GM12878 (cell line): ENCODE measurements around the gene IFIT3. TPM values are rescaled to one million over a fixed set of nuclear protein-coding genes. Genes with fewer than 3 reads are reported as not detected.

ENCODE experiments used
- ATAC-seq: fragments of 200-7000 bp; cut with Tn5 transposase; 3 replicates; pipeline ENCODE4 v1.9.1; 2020; ENCODE audit warnings: mild to moderate bottlenecking, moderate library complexity
- BruUV-seq: library from RNA; stranded (reverse); fragments of 400-500 nt; replicated peaks from 2 replicates; lab custom pipeline; 2021; lab: Mats Ljungman, UMichigan
- CTCF ChIA-PET: fragments of 300-600 bp; sonication (Branson Sonifier 250); formaldehyde crosslinking; extraction: SDS; loops from one replicate; lab custom pipeline; 2021; ENCODE audit warnings: inconsistent platforms; lab: Yijun Ruan, JAX
- POLR2A ChIA-PET: fragments of 350-600 bp; formaldehyde crosslinking; extraction: SDS; loops from one replicate; lab custom pipeline; 2021; ENCODE audit warnings: inconsistent platforms; lab: Charles Lee
- RAD21 ChIA-PET: fragments of 300-600 bp; sonication (Branson Sonifier 250); formaldehyde crosslinking; loops from one replicate; lab custom pipeline; 2023; ENCODE audit warnings: antibody characterized with exemption; ENCODE audit not compliant: unreplicated experiment; lab: Charles Lee
- SMC1A ChIA-PET: fragments of 300-600 bp; sonication (Branson Sonifier 250); formaldehyde crosslinking; loops from one replicate; lab custom pipeline; 2023; ENCODE audit not compliant: unreplicated experiment, uncharacterized antibody; lab: Charles Lee
- DNase-seq: peaks from one replicate; pipeline ENCODE4 v3.0.0-alpha.2; 2011; ENCODE audit warnings: low read depth, low spot score
- FAIRE-seq: peaks from 3 replicates; lab custom pipeline; 2011; peaks lifted over from hg19 to GRCh38; lab: Jason Lieb, UNC
- H2AFZ ChIP-seq: 2 replicates; pipeline ENCODE4 v1.6.0; 2011; ENCODE audit warnings: low read depth, low read length, control low read depth; ENCODE audit not compliant: control insufficient read depth
- H3K27ac ChIP-seq: 2 replicates; pipeline ENCODE4 v1.5.1; 2011; ENCODE audit warnings: control low read depth; ENCODE audit not compliant: control insufficient read depth, insufficient read depth
- H3K27me3 ChIP-seq, 2 experiments: replicated peaks in 1 of 2; 2 replicates each; pipeline versions ENCODE4 v1.6.0 to v1.6.1; 2011; ENCODE audit warnings: low read length in 1 of 2; ENCODE audit not compliant: control insufficient read depth in 2 of 2, insufficient read depth in 2 of 2
- H3K36me3 ChIP-seq, 2 experiments: 2 replicates each; pipeline ENCODE4 v1.5.1; 2011; ENCODE audit warnings: low read length in 1 of 2; ENCODE audit not compliant: control insufficient read depth in 2 of 2, insufficient read depth in 2 of 2
- H3K4me1 ChIP-seq: 2 replicates; pipeline ENCODE4 v1.6.1; 2011; ENCODE audit warnings: mild to moderate bottlenecking, low read length, moderate library complexity, mixed read lengths; ENCODE audit not compliant: control insufficient read depth, insufficient read depth
- H3K4me2 ChIP-seq: 2 replicates; pipeline ENCODE4 v1.6.0; 2011; ENCODE audit warnings: control low read depth; ENCODE audit not compliant: control insufficient read depth, insufficient read depth
- H3K4me3 ChIP-seq: fragments of 200-600 bp; sonication (generic); 2 replicates; pipeline ENCODE4 v1.5.1; 2016
- H3K79me2 ChIP-seq: 2 replicates; pipeline ENCODE4 v1.6.0; 2011; ENCODE audit warnings: low read length; ENCODE audit not compliant: control insufficient read depth, insufficient read depth
- H3K9ac ChIP-seq: 2 replicates; pipeline ENCODE4 v1.8.0; 2011; ENCODE audit warnings: low read length, control low read depth, mixed read lengths; ENCODE audit not compliant: control insufficient read depth, insufficient read depth
- H3K9me3 ChIP-seq: replicated peaks from 3 replicates; pipeline ENCODE4 v1.5.1; 2011; ENCODE audit warnings: mild to moderate bottlenecking, low read length; ENCODE audit not compliant: control insufficient read depth, insufficient read depth
- H4K20me1 ChIP-seq: 2 replicates; pipeline ENCODE4 v1.6.0; 2011; ENCODE audit not compliant: control insufficient read depth, insufficient read depth
- SMC3 ChIP-seq: IDR thresholded peaks from 2 replicates; pipeline ENCODE4 v1.6.1; 2011; ENCODE audit warnings: low read length, improper control_type of control experiment, borderline replicate concordance
- WGBS: methylation state at CpG from one replicate; pipeline ENCODE4 v1.1.6; 2016; ENCODE audit warnings: low lambda C conversion rate; ENCODE audit not compliant: insufficient replicate concordance, insufficient coverage; ENCODE audit errors: missing lambda C conversion rate; 5-methylcytosine and 5-hydroxymethylcytosine counted together
- in situ Hi-C: fragments of 300-500 bp; cut with MboI; formaldehyde crosslinking; loops from 9 replicates; pipeline ENCODE4 v1.14.3; 2018; ENCODE audit warnings: mixed read lengths
- intact Hi-C: fragments of 100-400 bp; cut with micrococcal nuclease; formaldehyde crosslinking; loops from one replicate; pipeline ENCODE4 v1.14.2; 2022; ENCODE audit not compliant: unreplicated experiment
- polyA plus RNA-seq, 11 experiments: library from polyadenylated mRNA; depleted of rRNA in 4 of 11; unstranded in 6 of 11; stranded (reverse) in 5 of 11; fragments of >200 nt; fragmentation: Nextera tagmentation in 4 of 11; fragmentation: Illumina TruSeq in 1 of 11; extraction: Ambion mirVana in 4 of 11; extraction: Trizol in 1 of 11; gene quantifications; 1 replicate in 1 of 11; 2 replicates in 10 of 11; pipeline versions ENCODE4 v1.2.1 to v1.2.3, GENCODE V29; 2011 to 2016; ENCODE audit warnings: inconsistent platforms in 2 of 11, missing spikeins in 2 of 11, low read depth in 1 of 11
- total RNA-seq, 4 experiments: library from RNA; depleted of rRNA in 3 of 4; stranded (reverse); fragments of >200 nt in 3 of 4; fragmentation: Illumina TruSeq in 1 of 4; extraction: Trizol in 1 of 4; gene quantifications; 2 replicates each; pipeline versions ENCODE4 v1.2.1 to v1.2.3, GENCODE V29; 2013 to 2021
- TF ChIP-seq, protein P1 (sequence below): IDR thresholded peaks from 2 replicates; pipeline ENCODE4 v1.6.1; 2012; ENCODE audit warnings: mild to moderate bottlenecking, low read depth, low read length

The IFIT3 gene
- total and polyA plus RNA-seq, 10 of the 15 experiments (the other 5 are each of a cell fraction or from before 2014, with no cell fraction given) = 27.0 to 70.2 (median 51.1) TPM

DNA sequence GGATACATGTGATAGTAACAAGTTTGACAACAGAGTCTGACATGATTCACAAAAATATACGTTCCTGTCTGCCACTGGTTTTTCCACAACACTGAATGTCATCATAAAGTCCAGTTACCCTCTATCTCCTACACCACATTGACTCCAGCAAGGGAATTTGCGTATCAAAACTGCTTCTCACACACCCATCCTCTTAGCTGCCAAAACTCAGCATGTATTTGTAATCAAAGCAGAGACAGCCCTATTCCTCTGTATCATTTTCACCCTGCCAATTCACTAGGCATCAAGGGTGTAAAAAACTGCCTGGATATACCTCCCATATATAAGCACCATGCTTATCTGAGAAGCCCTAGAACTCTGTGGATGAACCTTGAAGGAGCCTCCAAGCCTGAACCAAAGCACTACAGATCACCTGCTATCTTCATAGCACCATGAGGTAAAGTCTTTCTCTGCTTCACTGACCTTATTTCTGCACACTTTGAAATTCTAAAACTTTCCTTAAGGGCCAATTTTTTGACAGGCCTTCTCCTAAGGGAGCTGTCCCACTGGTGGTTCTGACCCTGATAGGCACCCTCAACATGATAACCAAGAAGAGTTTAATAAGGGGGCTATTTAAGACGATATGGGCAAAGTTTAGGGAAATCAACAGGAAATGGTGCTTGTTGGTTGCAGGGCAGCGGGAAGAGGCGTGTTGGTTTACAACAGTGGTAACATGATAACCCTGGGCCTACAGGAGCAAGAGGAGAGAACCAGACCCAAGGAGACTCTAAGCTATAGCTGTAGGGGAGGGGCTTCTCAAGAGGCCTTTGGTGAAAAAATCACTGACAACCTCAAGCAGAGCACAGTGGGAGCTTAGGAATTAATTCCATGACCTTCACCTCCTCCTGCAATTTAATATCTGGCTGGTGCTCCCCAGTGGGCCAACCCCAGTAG lies 50.2 kb downstream of the IFIT3 start, which contains the start of gene IFIT1B:
Gene IFIT1B (plus strand): TSS at position 352 of the 933 bp plus-strand sequence. CDS start 80 bp downstream, at position 432.
- no peak within 1 kb of the TSS for H3K9ac ChIP-seq
- no peaks in the 10 kb centered on the region for H3K36me3 ChIP-seq
- TF ChIP-seq SMC3 = no peak
- TF ChIP-seq, protein P1, sequence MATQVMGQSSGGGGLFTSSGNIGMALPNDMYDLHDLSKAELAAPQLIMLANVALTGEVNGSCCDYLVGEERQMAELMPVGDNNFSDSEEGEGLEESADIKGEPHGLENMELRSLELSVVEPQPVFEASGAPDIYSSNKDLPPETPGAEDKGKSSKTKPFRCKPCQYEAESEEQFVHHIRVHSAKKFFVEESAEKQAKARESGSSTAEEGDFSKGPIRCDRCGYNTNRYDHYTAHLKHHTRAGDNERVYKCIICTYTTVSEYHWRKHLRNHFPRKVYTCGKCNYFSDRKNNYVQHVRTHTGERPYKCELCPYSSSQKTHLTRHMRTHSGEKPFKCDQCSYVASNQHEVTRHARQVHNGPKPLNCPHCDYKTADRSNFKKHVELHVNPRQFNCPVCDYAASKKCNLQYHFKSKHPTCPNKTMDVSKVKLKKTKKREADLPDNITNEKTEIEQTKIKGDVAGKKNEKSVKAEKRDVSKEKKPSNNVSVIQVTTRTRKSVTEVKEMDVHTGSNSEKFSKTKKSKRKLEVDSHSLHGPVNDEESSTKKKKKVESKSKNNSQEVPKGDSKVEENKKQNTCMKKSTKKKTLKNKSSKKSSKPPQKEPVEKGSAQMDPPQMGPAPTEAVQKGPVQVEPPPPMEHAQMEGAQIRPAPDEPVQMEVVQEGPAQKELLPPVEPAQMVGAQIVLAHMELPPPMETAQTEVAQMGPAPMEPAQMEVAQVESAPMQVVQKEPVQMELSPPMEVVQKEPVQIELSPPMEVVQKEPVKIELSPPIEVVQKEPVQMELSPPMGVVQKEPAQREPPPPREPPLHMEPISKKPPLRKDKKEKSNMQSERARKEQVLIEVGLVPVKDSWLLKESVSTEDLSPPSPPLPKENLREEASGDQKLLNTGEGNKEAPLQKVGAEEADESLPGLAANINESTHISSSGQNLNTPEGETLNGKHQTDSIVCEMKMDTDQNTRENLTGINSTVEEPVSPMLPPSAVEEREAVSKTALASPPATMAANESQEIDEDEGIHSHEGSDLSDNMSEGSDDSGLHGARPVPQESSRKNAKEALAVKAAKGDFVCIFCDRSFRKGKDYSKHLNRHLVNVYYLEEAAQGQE = peak; percentile 40; the same call in 1 of the 2 replicates
- TF ChIP-seq, all 136 proteins: peak for 1
- no peaks in the 10 kb centered on the region for H3K4me1 ChIP-seq
- H3K4me2 ChIP-seq = no peak within 1 kb of the TSS
- H3K27ac ChIP-seq = no peak within 1 kb of the TSS
- no peak for FAIRE-seq
- no peaks in the 10 kb centered on the region for H3K9me3 ChIP-seq
- in situ Hi-C loops (no loop called here), intact Hi-C loops (no loop called here)
- H2AFZ ChIP-seq = no peak within 1 kb of the TSS
- ATAC-seq = no peak
- ChIA-PET CTCF (interaction anchor here (1.2 to 1.5 kb wide), 4 partner anchors 8 to 160 kb away, joined by 3 to 8 read pairs (median 5); no protein-coding TSS in a partner anchor), RAD21 (no interaction called here), POLR2A (no interaction called here), SMC1A (interaction anchor here (1.3 to 1.7 kb wide), 3 partner anchors 8 to 113 kb away, joined by 4 to 5 read pairs (median 5); no protein-coding TSS in a partner anchor)
- DNase-seq = no peak
- WGBS = 77% methylated on average over 5 of the region's 5 CpGs
- no peak within 1 kb of the TSS for H3K4me3 ChIP-seq
- no TSS peak for BruUV-seq
- no peaks in the 10 kb centered on the region for H4K20me1 ChIP-seq
- no peaks in the 10 kb centered on the region for H3K79me2 ChIP-seq
- no peaks in the 10 kb centered on the region for H3K27me3 ChIP-seq
